H1 (cell line): ENCODE results near the gene EHHADH. TPM values are rescaled to one million over a fixed set of nuclear protein-coding genes. Genes with fewer than 3 reads are reported as not detected.

Experiments
- CBX5 ChIP-seq: fragments of 300-800, 300-1000 bp; sonication (generic); IDR thresholded peaks from 2 replicates; pipeline ENCODE4 v1.7.1; 2016; ENCODE audit warnings: antibody characterized with exemption, low read length, low read depth
- GABPA ChIP-seq: IDR thresholded peaks from 2 replicates; pipeline ENCODE4 v1.6.1; 2011; ENCODE audit warnings: mild to moderate bottlenecking, low read length, moderate library complexity, borderline replicate concordance; ENCODE audit not compliant: insufficient read depth
- SUZ12 ChIP-seq: fragments of 200-600 bp; sonication (generic); IDR thresholded peaks from 2 replicates; pipeline ENCODE4 v1.6.1; 2012; ENCODE audit warnings: mild to moderate bottlenecking, inconsistent platforms, low read length, moderate library complexity, mixed read lengths
- TCF12 ChIP-seq: IDR thresholded peaks from 2 replicates; pipeline ENCODE4 v1.6.1; 2011; ENCODE audit warnings: low read depth, mild to moderate bottlenecking, low read length
- polyA plus RNA-seq, 7 experiments: library from polyadenylated mRNA; depleted of rRNA in 3 of 7; stranded (reverse) in 5 of 7; unstranded in 2 of 7; fragments of >200 nt in 5 of 7; fragments of 200-250 nt in 2 of 7; gene quantifications; 1 replicate in 5 of 7; 2 replicates in 1 of 7; 4 replicates in 1 of 7; pipeline versions ENCODE4 v1.2.1 to v1.2.3, GENCODE V29; 2011 to 2013; ENCODE audit warnings: missing spikeins in 2 of 7, mixed read lengths in 2 of 7
- total RNA-seq: library from RNA; stranded (reverse); fragmentation: NEBNext Ultra II Directional; extraction: Animal tissue kit (Norgen Biotek cat#: 25700); gene quantifications from 2 replicates; pipeline ENCODE4 v1.2.1, GENCODE V29; 2021
- TF ChIP-seq, protein P1 (sequence below), 3 experiments: IDR thresholded peaks; 1 replicate in 2 of 3; 2 replicates in 1 of 3; pipeline versions ENCODE4 v1.5.1 to v1.6.1; 2011; ENCODE audit warnings: low read length in 3 of 3, mild to moderate bottlenecking in 3 of 3, inconsistent platforms in 2 of 3, low read depth in 1 of 3, moderate library complexity in 1 of 3; ENCODE audit not compliant: insufficient read depth in 1 of 3; ENCODE audit errors: control extremely low read depth in 1 of 3
- TF ChIP-seq, protein P2 (sequence below): IDR thresholded peaks from 2 replicates; pipeline ENCODE4 v1.6.1; 2012; ENCODE audit warnings: low read length, inconsistent platforms

Gene EHHADH
- total and polyA plus RNA-seq, 2 of the 8 experiments (the other 6 are each of a cell fraction or from before 2014, with no cell fraction given) = 1.4 to 3.5 TPM

DNA sequence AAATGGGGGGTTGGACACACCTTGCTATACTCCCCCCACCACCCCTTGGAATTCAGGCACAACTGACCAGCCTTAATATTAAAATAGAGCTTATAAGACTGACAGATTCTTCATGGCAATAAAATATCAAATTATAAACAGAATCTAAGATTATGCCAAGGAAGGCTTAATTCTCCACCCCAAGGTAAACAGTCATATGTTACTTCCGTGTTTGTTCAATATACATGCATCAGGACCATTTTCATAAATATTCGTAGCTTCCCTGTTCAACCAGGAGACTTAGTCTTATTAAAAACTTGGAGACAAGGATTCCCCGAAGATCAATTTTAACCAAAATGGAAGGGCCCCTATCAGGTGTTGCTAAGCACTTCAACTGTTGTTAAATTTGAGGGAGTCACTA is 13.3 kb upstream of the EHHADH start (continued):
- TF ChIP-seq CBX5 (no peak), SUZ12 (no peak), GABPA (no peak), TCF12 (no peak)
- TF ChIP-seq, protein P1, sequence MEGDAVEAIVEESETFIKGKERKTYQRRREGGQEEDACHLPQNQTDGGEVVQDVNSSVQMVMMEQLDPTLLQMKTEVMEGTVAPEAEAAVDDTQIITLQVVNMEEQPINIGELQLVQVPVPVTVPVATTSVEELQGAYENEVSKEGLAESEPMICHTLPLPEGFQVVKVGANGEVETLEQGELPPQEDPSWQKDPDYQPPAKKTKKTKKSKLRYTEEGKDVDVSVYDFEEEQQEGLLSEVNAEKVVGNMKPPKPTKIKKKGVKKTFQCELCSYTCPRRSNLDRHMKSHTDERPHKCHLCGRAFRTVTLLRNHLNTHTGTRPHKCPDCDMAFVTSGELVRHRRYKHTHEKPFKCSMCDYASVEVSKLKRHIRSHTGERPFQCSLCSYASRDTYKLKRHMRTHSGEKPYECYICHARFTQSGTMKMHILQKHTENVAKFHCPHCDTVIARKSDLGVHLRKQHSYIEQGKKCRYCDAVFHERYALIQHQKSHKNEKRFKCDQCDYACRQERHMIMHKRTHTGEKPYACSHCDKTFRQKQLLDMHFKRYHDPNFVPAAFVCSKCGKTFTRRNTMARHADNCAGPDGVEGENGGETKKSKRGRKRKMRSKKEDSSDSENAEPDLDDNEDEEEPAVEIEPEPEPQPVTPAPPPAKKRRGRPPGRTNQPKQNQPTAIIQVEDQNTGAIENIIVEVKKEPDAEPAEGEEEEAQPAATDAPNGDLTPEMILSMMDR (IDR thresholded peaks at IDR 0.05; ENCODE audit: control extremely low read depth in 1 of 3, insufficient read depth in 1 of 3, low read depth in 1 of 3, low read length in 3 of 3) = no peak
- TF ChIP-seq, protein P2, sequence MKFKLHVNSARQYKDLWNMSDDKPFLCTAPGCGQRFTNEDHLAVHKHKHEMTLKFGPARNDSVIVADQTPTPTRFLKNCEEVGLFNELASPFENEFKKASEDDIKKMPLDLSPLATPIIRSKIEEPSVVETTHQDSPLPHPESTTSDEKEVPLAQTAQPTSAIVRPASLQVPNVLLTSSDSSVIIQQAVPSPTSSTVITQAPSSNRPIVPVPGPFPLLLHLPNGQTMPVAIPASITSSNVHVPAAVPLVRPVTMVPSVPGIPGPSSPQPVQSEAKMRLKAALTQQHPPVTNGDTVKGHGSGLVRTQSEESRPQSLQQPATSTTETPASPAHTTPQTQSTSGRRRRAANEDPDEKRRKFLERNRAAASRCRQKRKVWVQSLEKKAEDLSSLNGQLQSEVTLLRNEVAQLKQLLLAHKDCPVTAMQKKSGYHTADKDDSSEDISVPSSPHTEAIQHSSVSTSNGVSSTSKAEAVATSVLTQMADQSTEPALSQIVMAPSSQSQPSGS = no peak
